Nephron (organoid): ENCODE results near the gene SP2.

Experiments used
- H3K27ac Mint-ChIP-seq, 3 experiments: 2 replicates each; pipeline ENCODE4 v1.8.0; 2020; ENCODE audit warnings: mixed read lengths in 3 of 3, mild to moderate bottlenecking in 2 of 3, moderate library complexity in 1 of 3
- H3K27me3 Mint-ChIP-seq: 2 replicates; pipeline ENCODE4 v1.8.0; 2021; ENCODE audit warnings: low read depth, mild to moderate bottlenecking, moderate library complexity, mixed read lengths
- H3K36me3 Mint-ChIP-seq: 2 replicates; pipeline ENCODE4 v1.8.0; 2020; ENCODE audit warnings: low read depth, mixed read lengths
- H3K4me1 Mint-ChIP-seq: 2 replicates; pipeline ENCODE4 v1.8.0; 2020; ENCODE audit warnings: mixed read lengths
- H3K4me3 Mint-ChIP-seq, 3 experiments: 2 replicates each; pipeline ENCODE4 v1.8.0; 2020; ENCODE audit warnings: mild to moderate bottlenecking in 3 of 3, mixed read lengths in 3 of 3, moderate library complexity in 2 of 3
- H3K9me3 Mint-ChIP-seq: 2 replicates; pipeline ENCODE4 v1.8.0; 2020; ENCODE audit warnings: mixed read lengths
- CTCF ChIP-seq, 3 experiments: fragments of 200-600 bp; sonication (generic); IDR thresholded peaks; one replicate each; pipeline ENCODE4 v1.5.0; 2021; ENCODE audit warnings: antibody characterized with exemption in 3 of 3; ENCODE audit not compliant: unreplicated experiment in 3 of 3

The SP2 gene

DNA sequence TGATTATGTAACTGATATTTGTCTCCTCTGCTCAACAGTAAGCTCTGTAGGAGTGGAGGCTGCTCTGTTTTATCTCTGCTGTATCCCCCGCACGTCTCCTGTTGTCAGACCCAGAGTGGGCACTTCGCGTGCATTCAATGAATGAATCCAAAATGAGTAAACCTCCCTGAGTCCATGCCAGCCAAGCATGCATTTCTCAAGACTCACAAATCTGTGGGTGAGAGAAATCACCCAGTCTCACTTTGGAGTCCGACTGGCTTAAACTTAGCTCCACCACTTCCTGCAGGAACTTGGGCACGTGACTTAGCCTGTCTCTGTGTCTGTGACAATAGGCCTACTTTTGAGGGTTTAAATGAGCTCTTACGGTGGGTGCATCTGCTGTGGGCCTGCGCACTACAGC is 49.0 kb downstream of the SP2 start:
- Mint-ChIP-seq H3K27ac (no peak overlapping the region), H3K4me3 (peak overlapping the region in 1 of 3 experiments; percentile 4), H3K36me3 (no peaks in the 10 kb centered on the region), H3K9me3 (no peaks in the 10 kb centered on the region), H3K27me3 (no peaks in the 10 kb centered on the region), H3K4me1 (peaks cover 16% of the 10 kb centered on the region)
- no peak for TF ChIP-seq CTCF (IDR thresholded peaks at IDR 0.05; ENCODE audit: unreplicated experiment in 3 of 3)

- H3K9me3 Mint-ChIP-seq = no peaks in the 10 kb centered on the region
- H3K4me1 Mint-ChIP-seq = peaks cover 16% of the 10 kb centered on the region
- no peak overlapping the region for H3K4me3 Mint-ChIP-seq
- TF ChIP-seq CTCF (IDR thresholded peaks at IDR 0.05; ENCODE audit: unreplicated experiment in 3 of 3) = no peak
- peak overlapping the region in 1 of 3 experiments; percentile 17 for H3K27ac Mint-ChIP-seq
- no peaks in the 10 kb centered on the region for H3K36me3 Mint-ChIP-seq
- no peaks in the 10 kb centered on the region for H3K27me3 Mint-ChIP-seq
These were observed 49.8 kb downstream of the SP2 start for GRCh38 chr17:47945529-47946508.

GRCh38 chr17:47946516-47946915 is 50.5 kb downstream of the SP2 start:
- H3K9me3 Mint-ChIP-seq = no peaks in the 10 kb centered on the region
- TF ChIP-seq CTCF (IDR thresholded peaks at IDR 0.05; ENCODE audit: unreplicated experiment in 3 of 3) = no peak

GRCh38 chr17:47946929-47947397 is 50.9 kb downstream of the SP2 start:
- Mint-ChIP-seq H3K36me3 (no peaks in the 10 kb centered on the region), H3K4me3 (no peak overlapping the region), H3K27me3 (no peaks in the 10 kb centered on the region), H3K27ac (peak overlapping the region in 2 of 3 experiments; percentile 68 to 70), H3K4me1 (peaks cover 10% of the 10 kb centered on the region), H3K9me3 (no peaks in the 10 kb centered on the region)
- TF ChIP-seq CTCF (IDR thresholded peaks at IDR 0.05; ENCODE audit: unreplicated experiment in 3 of 3) = peak; percentile 66 to 77 (median 77)

More at GRCh38 chr17:47946516-47946915, 50.5 kb downstream of the SP2 start:
- Mint-ChIP-seq H3K4me1 (peaks cover 10% of the 10 kb centered on the region), H3K36me3 (no peaks in the 10 kb centered on the region), H3K27me3 (no peaks in the 10 kb centered on the region), H3K4me3 (no peak overlapping the region), H3K27ac (peak overlapping the region in 1 of 3 experiments; percentile 68)

DNA sequence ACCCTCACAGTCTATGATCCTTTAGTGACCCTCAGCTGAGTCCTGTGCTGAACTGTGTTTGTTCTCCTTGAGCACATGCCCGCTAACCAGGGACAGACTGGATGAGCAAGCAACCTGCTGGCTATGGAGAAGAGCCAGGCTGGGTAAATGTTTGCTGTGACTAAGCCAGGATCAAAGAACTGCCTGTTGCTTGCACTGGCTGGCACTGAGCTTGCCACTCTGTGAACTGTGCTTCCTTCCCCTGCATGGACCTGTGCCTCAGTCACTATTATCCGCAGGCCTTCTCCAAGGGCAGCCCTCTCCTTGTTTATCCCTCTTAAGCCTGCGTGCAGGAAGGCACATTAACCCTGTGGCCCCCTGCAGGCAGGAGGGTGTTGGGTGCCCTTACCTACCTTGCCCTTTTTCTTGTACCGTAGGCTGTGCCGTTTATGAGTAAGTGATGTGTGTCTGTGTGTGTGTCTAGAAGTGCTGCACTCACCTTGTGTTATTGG is 52.7 kb downstream of the SP2 start:
- Mint-ChIP-seq H3K4me1 (peaks cover 10% of the 10 kb centered on the region), H3K27ac (peak overlapping the region; percentile 55 to 77 (median 70)), H3K4me3 (peak overlapping the region in 2 of 3 experiments; percentile 54 to 61), H3K27me3 (no peaks in the 10 kb centered on the region), H3K9me3 (no peaks in the 10 kb centered on the region), H3K36me3 (no peaks in the 10 kb centered on the region)
- TF ChIP-seq CTCF (IDR thresholded peaks at IDR 0.05; ENCODE audit: unreplicated experiment in 3 of 3) = no peak
